Pulmonary artery endothelial cell (primary cell): Measurements from ENCODE around the gene IFRD2. TPM values are rescaled to one million over a fixed set of nuclear protein-coding genes. Genes with fewer than 3 reads are reported as not detected.
"Not testable (repeated sequence)": the region's sequence is repeated elsewhere in the genome, so short reads cannot be mapped to it uniquely, and the experiment has no call there.

ENCODE experiments used
- DNase-seq: peaks from one replicate; pipeline ENCODE4 v3.0.0-alpha.2; 2011; ENCODE audit warnings: low read depth, low spot score
- total RNA-seq: library from RNA; depleted of rRNA; stranded (reverse); fragments of >200 nt; gene quantifications from 2 replicates; pipeline ENCODE4 v1.2.3, GENCODE V29; 2014

IFRD2 gene
- total RNA-seq, 1 donor from 2014 or later: 148 TPM

GRCh38 chr3:50286322-50287227 is 5.7 kb downstream of the IFRD2 start:
- DNase-seq: no peak

- DNase-seq: not testable (repeated sequence)
These were observed 8.1 kb downstream of the IFRD2 start for GRCh38 chr3:50284121-50284520.

- DNase-seq: no peak
These were observed 12.8 kb downstream of the IFRD2 start for GRCh38 chr3:50279255-50280016.

GRCh38 chr3:50278880-50279224 is 13.4 kb downstream of the IFRD2 start, which contains the start of gene LSMEM2:
LSMEM2 (plus strand) TSS chr3:50279087; CDS start chr3:50279114, 27 bp downstream.
- no peak for DNase-seq

GRCh38 chr3:50278123-50278879 is 13.9 kb downstream of the IFRD2 start:
- no peak for DNase-seq

- no peak for DNase-seq
These were observed 15.5 kb downstream of the IFRD2 start for GRCh38 chr3:50276762-50277101.

- DNase-seq: no peak
These were observed 16.1 kb downstream of the IFRD2 start for GRCh38 chr3:50275996-50276761.

GRCh38 chr3:50275141-50275995 is 16.9 kb downstream of the IFRD2 start:
- DNase-seq: no peak

GRCh38 chr3:50274371-50275104 is 17.7 kb downstream of the IFRD2 start:
- no peak for DNase-seq

GRCh38 chr3:50273689-50274065 is 18.6 kb downstream of the IFRD2 start:
- DNase-seq: no peak

GRCh38 chr3:50272911-50273688 is 19.1 kb downstream of the IFRD2 start:
- no peak for DNase-seq

GRCh38 chr3:50272538-50272910 is 19.7 kb downstream of the IFRD2 start:
- DNase-seq: not testable (repeated sequence)

GRCh38 chr3:50271314-50271936 is 20.8 kb downstream of the IFRD2 start:
- DNase-seq: no peak

GRCh38 chr3:50270422-50271224 is 21.6 kb downstream of the IFRD2 start:
- DNase-seq: no peak

GRCh38 chr3:50269977-50270413 is 22.2 kb downstream of the IFRD2 start:
- DNase-seq: no peak

- DNase-seq: no peak
These were observed 22.8 kb downstream of the IFRD2 start for GRCh38 chr3:50269460-50269859.

GRCh38 chr3:50268703-50269451 is 23.4 kb downstream of the IFRD2 start, which contains the start of gene SEMA3B:
SEMA3B (plus strand) TSS chr3:50269147; CDS start chr3:50269241, 94 bp downstream.
- no peak for DNase-seq
